Raji (cell line): ENCODE results near the gene CCNY.

Experiments
- POLR2A ChIP-seq: IDR thresholded peaks from 2 replicates; pipeline ENCODE4 v1.6.1; 2011; ENCODE audit warnings: low read depth, low read length, control low read depth; ENCODE audit not compliant: insufficient read depth

CCNY gene

DNA sequence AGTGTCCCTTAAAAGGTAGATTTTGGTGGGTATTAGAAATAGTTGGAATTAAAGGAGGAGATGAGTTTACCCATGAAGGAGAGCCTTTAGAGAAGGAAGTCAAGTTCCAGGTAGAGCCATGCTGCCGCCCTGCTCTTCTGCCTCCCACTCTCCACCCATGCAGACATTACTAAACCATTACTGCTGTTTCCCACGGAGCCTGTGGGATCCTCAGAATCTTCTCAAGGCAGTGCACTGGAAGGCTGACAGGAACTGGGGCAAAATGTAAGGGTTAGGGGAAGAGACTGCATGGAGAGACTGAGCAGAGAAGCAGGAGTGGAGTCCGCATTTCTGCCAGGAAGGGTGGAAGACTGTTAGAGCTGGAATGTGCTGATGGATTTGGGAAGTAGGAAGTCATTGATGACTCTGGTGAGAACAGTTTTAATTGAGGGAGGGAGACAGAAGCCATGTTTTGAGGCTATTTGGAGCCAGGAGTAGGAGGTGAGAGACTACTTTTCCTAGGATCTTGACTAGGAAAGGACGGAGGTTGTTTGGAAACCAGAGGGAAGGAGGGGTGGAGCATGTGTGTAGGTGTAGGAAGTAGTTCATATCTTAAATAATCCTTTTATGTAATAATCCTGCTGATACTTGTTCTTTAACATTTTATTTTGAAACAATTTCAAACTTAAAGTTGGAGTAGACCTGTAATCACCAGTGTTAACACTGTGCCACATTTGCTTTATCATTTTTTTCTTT lies 109.0 kb downstream of the CCNY start:
- no peak for TF ChIP-seq POLR2A

DNA sequence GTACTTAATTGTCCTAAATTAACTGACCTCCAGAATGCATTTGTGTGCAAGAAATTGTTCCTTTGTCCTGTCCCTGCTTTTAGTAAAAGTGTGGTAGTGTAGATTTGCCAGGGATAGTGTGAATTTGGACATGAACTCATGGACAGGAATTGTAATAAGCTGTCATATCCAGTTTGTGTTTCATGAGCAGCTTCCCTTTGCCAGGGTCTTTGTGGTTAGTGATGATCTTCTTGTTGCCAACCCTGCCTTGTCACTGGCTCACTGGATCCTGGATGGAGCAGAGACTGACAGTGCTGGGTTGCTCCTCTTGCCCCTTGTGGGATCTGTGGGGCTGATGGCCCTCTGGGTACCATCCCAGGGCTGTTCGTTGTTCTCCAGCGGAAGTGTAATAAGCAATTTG lies 110.1 kb downstream of the CCNY start:
- TF ChIP-seq POLR2A: no peak

DNA sequence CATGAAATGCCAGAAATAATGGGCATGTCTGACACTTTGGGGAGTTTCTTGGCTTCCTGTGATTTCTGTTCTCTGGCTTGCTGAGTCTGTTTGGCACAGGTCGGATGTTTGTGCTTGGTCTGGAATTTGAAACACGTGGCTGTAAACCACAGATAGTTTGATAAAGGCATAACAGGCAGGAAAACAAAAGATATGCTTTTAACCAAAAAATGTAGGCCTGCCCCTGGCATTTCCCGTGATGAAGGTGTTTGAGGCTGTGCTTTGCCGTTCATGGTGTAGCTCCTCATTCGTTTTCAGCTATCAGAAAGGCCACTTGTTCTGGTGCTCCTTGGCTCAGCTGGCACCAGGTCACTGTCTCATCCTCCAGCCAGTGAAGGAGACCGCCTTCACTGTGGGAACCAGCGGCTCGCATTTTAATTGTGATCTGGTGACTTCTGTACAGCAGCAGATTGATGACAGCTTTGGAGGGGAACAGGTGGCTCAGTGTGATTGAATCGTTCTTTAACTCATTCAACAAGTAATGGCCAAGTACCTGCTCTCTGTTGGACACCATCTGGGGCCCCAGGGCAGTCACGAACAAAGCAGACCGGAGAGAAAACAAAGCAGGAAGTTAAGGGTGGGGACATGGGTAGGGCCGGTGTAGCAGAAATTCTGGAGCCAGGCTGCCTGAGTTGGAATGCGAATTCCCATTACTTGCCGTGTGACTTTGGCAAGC lies 111.5 kb downstream of the CCNY start:
- no peak for TF ChIP-seq POLR2A

DNA sequence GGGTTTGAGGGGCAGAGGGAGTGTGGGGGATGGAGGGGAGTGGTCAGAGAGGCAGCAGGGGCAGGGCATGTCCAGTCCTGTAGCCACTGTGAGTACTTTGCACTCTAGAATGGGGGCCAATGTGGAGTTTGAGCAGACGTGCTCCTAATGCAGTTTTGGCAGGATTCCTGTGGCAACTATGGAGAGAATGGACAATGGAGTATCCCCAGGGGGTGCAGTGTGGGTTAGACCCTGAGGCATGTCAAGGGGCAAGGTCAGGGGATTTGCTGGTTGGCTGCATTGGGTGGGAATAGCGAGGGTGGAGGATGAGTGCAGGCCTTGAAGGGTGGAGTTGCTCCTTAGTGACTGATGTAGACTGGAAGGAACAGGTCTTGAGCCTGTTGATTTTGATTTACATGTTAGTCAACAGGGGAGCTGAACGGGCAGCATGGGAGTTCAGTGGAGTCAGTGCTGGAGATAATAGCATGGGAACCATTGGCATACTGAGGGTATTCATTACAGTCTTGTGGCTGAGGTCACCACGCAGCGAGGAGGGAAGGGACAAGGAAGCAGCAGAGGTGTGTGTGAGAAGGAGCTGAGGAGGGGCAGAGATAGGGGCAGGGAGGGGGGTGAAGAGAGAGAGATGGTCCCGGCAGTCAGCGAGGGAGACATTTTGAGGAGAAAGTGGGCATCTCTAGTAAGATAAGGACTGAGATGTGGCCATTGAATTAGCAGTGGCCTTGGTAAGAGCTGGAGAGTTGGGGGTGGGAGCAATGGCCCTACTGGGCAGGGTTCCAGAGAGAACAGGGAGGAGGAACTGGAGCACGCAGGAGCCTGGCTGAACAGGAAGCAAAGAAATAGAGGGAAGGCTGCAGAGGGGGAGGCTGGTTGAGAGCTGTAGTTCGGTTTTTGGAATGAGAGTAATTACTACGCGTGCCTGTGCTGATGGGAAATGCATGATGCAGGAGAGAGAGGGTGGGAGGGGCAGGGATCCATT lies 112.7 kb downstream of the CCNY start:
- TF ChIP-seq POLR2A: no peak

DNA sequence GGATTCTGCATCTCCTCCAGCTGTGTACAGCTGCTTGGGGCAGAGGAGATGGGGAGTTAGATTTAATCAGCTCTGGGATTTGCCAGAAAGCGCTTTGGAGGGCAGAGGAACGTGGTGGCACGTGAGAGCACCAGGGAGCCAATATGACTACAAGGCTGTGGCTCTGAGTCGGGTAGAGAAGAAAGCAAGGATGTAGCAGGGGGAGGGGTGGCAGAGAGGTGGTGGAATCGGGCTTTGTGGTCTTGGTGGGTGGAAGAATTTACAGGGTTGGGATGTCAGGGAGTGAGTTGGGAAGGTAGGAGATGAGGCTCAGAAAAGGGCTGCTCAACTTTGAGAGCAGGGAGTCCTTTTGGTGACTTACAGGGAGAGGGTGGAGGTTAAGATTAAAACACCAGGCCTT lies 113.6 kb downstream of the CCNY start:
- TF ChIP-seq POLR2A: no peak

DNA sequence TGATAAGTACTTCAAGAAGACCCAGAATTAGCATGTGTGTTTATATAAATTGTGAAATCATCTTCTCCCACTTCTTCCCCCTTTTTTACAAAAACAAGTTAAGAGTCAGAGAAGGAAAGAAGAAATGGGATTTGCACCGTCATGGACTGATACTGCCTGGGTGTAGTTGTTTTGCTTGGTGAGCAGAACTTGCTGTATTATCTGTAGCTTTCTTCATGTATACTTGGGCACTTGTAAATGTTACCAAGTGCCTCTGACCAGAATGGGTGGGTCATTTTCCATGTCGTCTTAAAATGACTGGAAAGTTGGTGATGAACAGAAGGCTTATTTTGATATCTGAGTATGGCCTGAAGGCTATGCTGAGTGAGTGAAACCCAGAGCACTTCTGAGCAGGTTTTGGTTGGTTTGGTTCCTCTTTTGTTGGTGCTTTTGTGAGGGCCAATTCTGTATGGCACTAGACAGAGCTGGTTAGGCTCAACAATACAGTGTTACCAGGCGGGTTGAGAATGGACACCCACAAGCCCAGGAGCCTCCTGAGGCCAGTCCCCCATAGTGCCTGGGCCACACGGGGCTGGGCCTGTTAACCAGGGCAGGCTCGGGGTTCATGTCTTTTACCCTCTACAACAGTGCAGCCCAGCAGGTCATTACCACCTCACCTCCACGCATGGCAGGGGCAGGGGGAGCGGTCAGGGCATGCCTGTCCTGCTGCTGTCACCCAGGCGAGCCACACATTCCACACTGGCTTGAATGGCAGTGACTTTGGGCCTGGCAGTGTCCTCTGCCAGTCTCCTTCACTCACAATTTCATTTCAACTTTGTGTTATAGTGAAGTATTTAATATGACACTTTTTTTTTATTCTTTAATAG lies 115.1 kb downstream of the CCNY start:
- TF ChIP-seq POLR2A: no peak

DNA sequence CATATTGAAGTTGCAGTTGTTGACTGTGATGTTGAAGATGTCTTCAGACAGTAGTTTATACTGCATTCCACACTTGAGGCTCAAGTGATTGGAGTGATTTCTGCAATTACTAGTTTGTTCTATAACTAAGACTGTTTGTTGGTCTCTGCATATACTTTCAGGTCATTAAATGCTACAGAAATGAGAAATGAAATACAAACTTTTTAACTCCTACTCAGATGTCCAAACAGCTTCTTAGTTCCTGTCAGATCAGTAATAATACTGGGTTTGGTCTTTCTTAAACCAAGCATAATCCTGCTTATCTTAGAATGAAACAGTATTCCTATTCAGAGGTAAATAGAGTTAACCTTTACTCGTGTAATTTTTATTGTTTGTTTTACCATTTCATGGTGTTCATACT lies 115.9 kb downstream of the CCNY start:
- TF ChIP-seq POLR2A: no peak

DNA sequence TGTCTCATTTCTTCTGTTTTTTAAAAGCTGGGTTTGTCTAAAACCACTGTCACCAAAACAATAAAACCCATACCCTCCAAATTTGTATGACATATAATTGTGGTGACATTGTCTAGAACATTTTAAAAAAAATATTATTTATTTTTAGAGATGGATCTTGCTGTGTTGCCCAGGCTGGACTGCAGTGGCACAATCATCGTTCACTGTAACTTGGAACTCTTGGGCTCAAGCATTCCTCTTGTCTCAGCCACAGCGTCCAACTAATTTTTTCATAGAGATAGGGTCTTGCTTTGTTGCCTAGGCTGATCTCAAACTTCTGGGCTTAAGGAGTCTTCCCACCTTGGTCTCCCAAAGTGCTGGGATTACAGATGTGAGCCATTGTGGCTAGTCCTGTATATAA lies 116.5 kb downstream of the CCNY start:
- TF ChIP-seq POLR2A: no peak

DNA sequence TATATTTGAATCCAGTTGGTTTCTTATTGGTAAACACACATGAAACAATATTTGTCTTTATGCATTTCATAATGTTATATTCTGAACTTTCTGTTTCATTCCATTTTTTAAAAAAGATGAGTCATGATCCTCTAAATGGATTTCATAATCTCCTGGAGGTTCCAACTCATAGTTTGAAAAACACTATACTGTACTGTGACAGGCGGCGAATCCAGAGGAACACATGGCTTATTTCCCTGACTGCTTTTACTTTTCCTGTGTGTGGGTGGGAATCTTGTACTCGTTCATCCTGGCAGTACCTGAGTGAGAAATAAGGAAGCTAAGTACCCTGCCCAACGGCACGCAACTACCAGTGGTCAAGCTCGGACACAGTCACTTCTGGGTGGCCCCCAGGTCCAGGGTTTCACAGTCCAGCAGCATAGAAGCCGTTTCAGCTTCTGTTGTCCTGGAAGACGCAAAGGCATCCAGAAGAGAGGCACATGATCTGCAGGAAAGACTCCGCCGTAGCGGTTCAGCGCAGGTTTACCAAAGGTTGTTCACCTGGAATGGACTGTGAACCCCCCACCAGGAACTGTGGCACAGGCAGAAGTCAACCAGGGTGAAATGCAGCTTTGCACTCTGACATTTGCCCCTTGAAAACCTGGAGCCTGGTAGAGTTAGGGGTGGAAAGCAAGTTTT lies 117.7 kb downstream of the CCNY start:
- no peak for TF ChIP-seq POLR2A

DNA sequence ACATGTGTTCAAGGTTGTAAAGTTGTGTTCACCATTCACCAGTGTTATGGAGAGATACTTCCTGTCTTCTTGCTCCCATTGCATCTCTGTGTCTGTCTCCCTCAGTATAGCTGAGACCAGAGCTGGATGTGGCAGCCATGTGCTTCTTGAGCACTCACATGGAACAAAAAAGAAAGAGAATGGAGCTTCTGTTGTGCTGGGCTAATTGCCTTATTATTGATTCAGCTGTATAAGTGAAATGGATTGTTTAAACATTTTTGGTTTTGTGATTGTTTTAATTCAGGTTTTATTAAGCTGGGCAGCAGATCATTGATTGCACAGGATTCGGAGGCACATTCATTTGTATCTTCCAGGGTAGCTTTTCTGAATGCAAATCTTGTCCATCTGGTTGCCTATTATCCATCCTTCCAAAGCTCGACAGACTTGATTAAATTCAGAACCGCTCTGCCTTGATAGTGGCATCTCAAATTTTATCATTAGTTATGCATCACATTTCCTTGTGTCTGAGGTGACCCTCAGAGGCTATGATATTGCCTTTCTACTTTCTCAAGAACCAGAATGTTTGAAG lies 119.9 kb downstream of the CCNY start:
- no peak for TF ChIP-seq POLR2A

DNA sequence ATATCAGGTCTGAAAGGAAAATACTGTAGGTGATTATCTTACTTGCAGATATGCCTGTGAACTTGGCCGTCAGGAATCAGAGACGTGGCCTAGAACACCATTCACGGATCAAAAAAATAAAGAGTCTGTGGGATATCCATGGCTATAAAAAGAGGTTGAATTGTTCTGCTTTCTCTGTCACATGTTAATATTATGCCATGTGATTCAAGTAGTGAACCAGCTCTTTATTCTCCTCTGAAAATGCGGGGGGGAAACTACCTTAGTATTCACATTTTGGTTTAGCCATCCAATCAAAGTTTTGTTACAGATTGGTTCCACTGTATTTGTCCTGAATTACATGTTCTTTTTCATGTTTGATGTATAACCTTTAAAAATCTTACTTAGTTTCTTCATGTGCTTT lies 120.5 kb downstream of the CCNY start:
- no peak for TF ChIP-seq POLR2A

DNA sequence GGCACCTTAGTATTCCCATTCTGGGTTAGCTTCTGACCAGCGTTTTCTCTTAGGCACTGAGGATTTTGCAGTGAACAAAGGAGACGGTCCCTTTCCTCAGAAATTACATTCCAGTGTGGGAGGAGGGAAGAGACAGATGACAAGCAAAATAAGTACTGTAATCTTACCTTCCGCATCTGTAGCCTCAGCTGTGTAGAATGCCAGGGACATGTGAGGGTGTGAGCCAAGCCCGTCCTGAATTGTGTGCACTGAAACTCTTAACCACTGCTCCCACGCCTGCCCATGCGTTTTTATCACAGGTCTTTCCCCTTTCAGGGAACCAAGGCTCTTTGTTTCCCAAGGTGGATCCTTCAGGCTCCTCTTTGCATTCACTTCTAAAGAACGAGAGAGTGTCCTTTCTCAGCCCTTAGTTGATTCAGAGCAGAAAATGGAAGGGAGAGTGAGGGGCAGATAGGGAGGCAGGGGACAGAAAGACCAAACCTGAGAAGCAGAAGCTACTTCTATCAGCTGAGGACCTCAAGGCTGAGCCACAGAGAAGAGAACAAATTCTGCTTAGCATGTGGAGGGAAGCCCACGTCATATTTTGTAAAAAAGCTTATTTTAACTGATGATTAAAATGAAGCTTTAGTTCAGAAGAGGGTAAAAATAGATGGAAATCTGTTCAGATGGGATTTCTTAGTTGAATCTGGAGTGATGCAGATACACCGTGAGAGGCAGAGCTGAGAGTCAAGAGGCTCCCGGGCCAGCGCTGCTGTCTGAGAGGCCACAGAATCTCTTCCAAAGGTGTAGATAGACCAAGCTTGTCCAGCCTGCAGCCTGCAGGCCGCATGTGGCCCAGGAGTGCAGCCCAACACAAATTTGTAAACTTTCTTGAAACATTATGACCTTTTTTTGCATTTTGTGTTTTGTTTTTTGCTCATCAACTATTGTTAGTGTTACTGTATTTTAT lies 122.5 kb downstream of the CCNY start:
- TF ChIP-seq POLR2A: no peak

DNA sequence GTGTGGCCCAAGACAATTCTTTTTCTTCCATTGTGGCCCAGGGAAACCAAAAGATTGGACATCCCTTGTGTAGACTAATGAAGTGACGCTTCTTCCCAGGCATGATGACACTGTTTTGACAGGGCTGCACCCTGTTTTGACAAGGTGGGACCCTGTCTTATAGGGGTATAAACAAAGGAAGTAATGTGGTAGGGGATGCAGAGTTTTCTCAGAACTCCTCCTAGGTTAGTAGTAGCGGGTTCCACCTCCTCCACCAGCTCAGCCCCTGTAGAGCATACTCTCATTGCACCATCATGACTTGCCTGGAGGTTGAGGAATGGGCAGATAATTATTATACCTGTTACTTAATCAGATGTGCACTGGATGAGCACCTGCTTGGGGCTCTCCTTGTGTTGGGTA lies 123.1 kb downstream of the CCNY start:
- TF ChIP-seq POLR2A: no peak
